Panc1 (cell line): ENCODE data around the gene STARD4. TPM values are rescaled to one million over a fixed set of nuclear protein-coding genes. Genes with fewer than 3 reads are reported as not detected.

ENCODE experiments used
- ATAC-seq: fragments of 200-7000 bp; cut with Tn5 transposase; 2 replicates; pipeline ENCODE4 v1.9.1; 2020; ENCODE audit warnings: mild to moderate bottlenecking, moderate library complexity
- BruUV-seq: library from RNA; stranded (reverse); fragments of 400-500 nt; replicated peaks from 2 replicates; lab custom pipeline; 2021; lab: Mats Ljungman, UMichigan
- CTCF ChIA-PET: fragments of 300-600 bp; sonication (Branson Sonifier 250); formaldehyde crosslinking; loops from one replicate; lab custom pipeline; 2022; ENCODE audit warnings: antibody characterized with exemption; lab: Charles Lee
- POLR2A ChIA-PET: fragments of 300-600 bp; sonication (Branson Sonifier 250); formaldehyde crosslinking; loops from one replicate; lab custom pipeline; 2022; ENCODE audit warnings: antibody characterized with exemption; lab: Charles Lee
- DNase-seq: peaks from one replicate; pipeline ENCODE4 v3.0.0-alpha.2; 2010; ENCODE audit warnings: low read depth, low spot score
- H3K27ac ChIP-seq: 2 replicates; pipeline ENCODE4 v1.5.1; 2011; ENCODE audit warnings: mild to moderate bottlenecking, low read length, inconsistent platforms
- H3K27me3 ChIP-seq: fragments of 200-500 bp; sonication (Bioruptor generic); 2 replicates; pipeline ENCODE4 v1.6.0; 2014; ENCODE audit warnings: low read length, inconsistent platforms; ENCODE audit not compliant: control insufficient read depth, insufficient read depth
- H3K36me3 ChIP-seq: fragments of 200-500 bp; sonication (Bioruptor generic); 2 replicates; pipeline ENCODE4 v1.5.1; 2014; ENCODE audit warnings: inconsistent platforms, mild to moderate bottlenecking, low read length, moderate library complexity; ENCODE audit not compliant: control insufficient read depth, insufficient read depth
- H3K4me1 ChIP-seq: 2 replicates; pipeline ENCODE4 v1.5.1; 2011; ENCODE audit warnings: inconsistent platforms, mild to moderate bottlenecking, low read length, moderate library complexity; ENCODE audit not compliant: control insufficient read depth, insufficient read depth
- H3K4me3 ChIP-seq, 2 experiments: 2 replicates each; pipeline ENCODE4 v1.5.1; 2011 to 2012; ENCODE audit warnings: low read depth in 2 of 2, low read length in 2 of 2, mild to moderate bottlenecking in 2 of 2, inconsistent platforms in 1 of 2, moderate library complexity in 1 of 2
- H3K9me3 ChIP-seq: fragments of 200-500 bp; sonication (Bioruptor generic); 2 replicates; pipeline ENCODE4 v1.5.1; 2014; ENCODE audit warnings: low read depth, mild to moderate bottlenecking, inconsistent platforms, low read length, moderate library complexity; ENCODE audit not compliant: control insufficient read depth, insufficient read depth
- CTCF ChIP-seq: fragments of 450-650 bp; IDR thresholded peaks from 2 replicates; pipeline ENCODE4 v1.5.1; 2017; ENCODE audit warnings: mild to moderate bottlenecking
- POLR2AphosphoS5 ChIP-seq: IDR thresholded peaks from 2 replicates; pipeline ENCODE4 v1.6.1; 2012; ENCODE audit warnings: mild to moderate bottlenecking, low read depth, low read length, moderate library complexity
- REST ChIP-seq, 2 experiments: IDR thresholded peaks; 2 replicates each; pipeline ENCODE4 v1.6.1; 2011 to 2012; ENCODE audit warnings: low read depth in 2 of 2, control low read depth in 1 of 2, low read length in 1 of 2, mild to moderate bottlenecking in 1 of 2, moderate library complexity in 1 of 2; ENCODE audit not compliant: insufficient read depth in 1 of 2
- SIN3A ChIP-seq: IDR thresholded peaks from 2 replicates; pipeline ENCODE4 v1.6.1; 2012; ENCODE audit warnings: low read depth, mild to moderate bottlenecking, low read length, moderate library complexity, borderline replicate concordance; ENCODE audit not compliant: insufficient read depth
- TCF7L2 ChIP-seq: IDR thresholded peaks from 2 replicates; pipeline ENCODE4 v1.6.1; 2011; ENCODE audit warnings: mild to moderate bottlenecking, low read depth, low read length, inconsistent platforms
- in situ Hi-C: cut with HindIII; loops from 2 replicates; pipeline ENCODE4 v1.10.0; 2016; ENCODE audit warnings: low sequenced_read_pairs, low pct_unique_long_range_greater_than_20kb
- intact Hi-C: fragments of 100-400 bp; cut with micrococcal nuclease; formaldehyde crosslinking; loops from one replicate; pipeline ENCODE4 v1.10.0; 2022; ENCODE audit not compliant: unreplicated experiment
- total RNA-seq: library from RNA; stranded (reverse); gene quantifications from one replicate; pipeline ENCODE4 v1.2.1, GENCODE V29; 2021; ENCODE audit not compliant: unreplicated experiment

STARD4 gene
- total RNA-seq, 1 experiment from 2014 or later, result 26.0 TPM

- no peak overlapping the region for H3K4me3 ChIP-seq
- TF ChIP-seq REST (IDR thresholded peaks at IDR 0.05; ENCODE audit: insufficient read depth in 1 of 2, low read depth in 2 of 2, low read length in 1 of 2) (no peak), TCF7L2 (no peak), SIN3A (no peak), CTCF (no peak), POLR2AphosphoS5 (no peak)
- H3K27ac ChIP-seq, result peak overlapping the region; percentile 53; the same call in 1 of the 2 replicates
- in situ Hi-C loops (no loop called here), intact Hi-C loops (no loop called here)
- no peaks in the 10 kb centered on the region for H3K9me3 ChIP-seq
- no peak for DNase-seq
- no TSS peak for BruUV-seq
- POLR2A ChIA-PET, result interaction anchor here (0.5 kb wide), 1 partner anchor 20 kb away, joined by 29 read pairs; no protein-coding TSS in a partner anchor
- ATAC-seq, result no peak
- CTCF ChIA-PET, result no interaction called here
- H3K36me3 ChIP-seq, result no peaks in the 10 kb centered on the region
- H3K4me1 ChIP-seq, result peaks cover 12% of the 10 kb centered on the region
- no peaks in the 10 kb centered on the region; the same call in none of the 2 replicates for H3K27me3 ChIP-seq
These were observed 1.8 kb upstream of the STARD4 start for GRCh38 chr5:111514087-111514486.

GRCh38 chr5:111513131-111513520 lies 791 bp upstream of the STARD4 start:
- peak overlapping the region; percentile 90 for H3K27ac ChIP-seq
- H3K4me1 ChIP-seq, result peaks cover 12% of the 10 kb centered on the region
- ATAC-seq (no peak), DNase-seq (no peak)
- BruUV-seq, result TSS peak; percentile 96
- POLR2A ChIA-PET, result no interaction called here
- H3K27me3 ChIP-seq, result no peaks in the 10 kb centered on the region; the same call in none of the 2 replicates
- peak overlapping the region; percentile 78 to 92 for H3K4me3 ChIP-seq
- CTCF ChIA-PET, result no interaction called here
- TF ChIP-seq POLR2AphosphoS5, result no peak
- no peak for TF ChIP-seq CTCF
- no peak for TF ChIP-seq TCF7L2
- no peak for TF ChIP-seq SIN3A
- no peak for TF ChIP-seq REST (IDR thresholded peaks at IDR 0.05; ENCODE audit: insufficient read depth in 1 of 2, low read depth in 2 of 2, low read length in 1 of 2)
- in situ Hi-C loops, result no loop called here
- intact Hi-C loops, result no loop called here
- H3K9me3 ChIP-seq, result no peaks in the 10 kb centered on the region
- no peaks in the 10 kb centered on the region for H3K36me3 ChIP-seq
